ENCODE measurements around the gene CSNK1G3. TPM values are rescaled to one million over a fixed set of nuclear protein-coding genes. Genes with fewer than 3 reads are reported as not detected.

The CSNK1G3 gene
- polyA plus RNA-seq, 1 donor, result 24.5 TPM

Other genes with a start within 250 kb of the CSNK1G3 start
- 12.2 TPM for gene CEP120, start 88.8 kb upstream of the CSNK1G3 start, polyA plus RNA-seq

Data from large intestine (tissue), 1 donor.